Kidney (tissue), 14 donors: Measurements from ENCODE around the gene SLC44A3. TPM values are rescaled to one million over a fixed set of nuclear protein-coding genes. Genes with fewer than 3 reads are reported as not detected.
A peak's percentile ranks its signal among the peaks of the same experiment; 100 is the strongest.

Experiments
- DNase-seq, 5 donors: peaks; one replicate each; pipeline ENCODE4 v3.0.0-alpha.2; 2013 to 2020
- FAIRE-seq: peaks from 2 replicates; lab custom pipeline; 2012; peaks lifted over from hg19 to GRCh38; lab: Jason Lieb, UNC
- H3K27ac ChIP-seq, 2 donors: one replicate each; pipeline ENCODE4 v1.7.0; 2013; ENCODE audit warnings: low read depth in 2 of 2, low read length in 2 of 2, inconsistent platforms in 1 of 2
- H3K27me3 ChIP-seq: one replicate; pipeline ENCODE4 v1.7.1; 2013; ENCODE audit warnings: low read length, inconsistent platforms; ENCODE audit not compliant: control insufficient read depth, insufficient read depth
- H3K36me3 ChIP-seq, 3 donors: one replicate each; pipeline versions ENCODE4 v1.7.0 to v1.7.1; 2013; ENCODE audit warnings: low read length in 3 of 3, control low read depth in 1 of 3, inconsistent platforms in 1 of 3; ENCODE audit not compliant: insufficient read depth in 3 of 3, control insufficient read depth in 2 of 3
- H3K4me1 ChIP-seq, 3 donors: one replicate each; pipeline versions ENCODE4 v1.7.0 to v1.7.1; 2013; ENCODE audit warnings: low read length in 3 of 3, inconsistent platforms in 1 of 3, low read depth in 1 of 3; ENCODE audit not compliant: control insufficient read depth in 2 of 3, insufficient read depth in 2 of 3
- H3K4me3 ChIP-seq, 3 donors: one replicate each; pipeline versions ENCODE4 v1.7.0 to v1.8.1; 2013; ENCODE audit warnings: low read length in 3 of 3, control low read depth in 1 of 3, inconsistent platforms in 1 of 3
- H3K9ac ChIP-seq, 3 donors: one replicate each; pipeline versions ENCODE4 v1.7.0 to v1.7.1; 2013; ENCODE audit warnings: low read length in 3 of 3, control low read depth in 1 of 3, inconsistent platforms in 1 of 3
- H3K9me3 ChIP-seq, 3 donors: one replicate each; pipeline versions ENCODE4 v1.7.0 to v1.7.1; 2013; ENCODE audit warnings: low read length in 3 of 3, control low read depth in 1 of 3, inconsistent platforms in 1 of 3; ENCODE audit not compliant: control insufficient read depth in 2 of 3, insufficient read depth in 1 of 3
- CTCF ChIP-seq: IDR thresholded peaks from 3 replicates; pipeline ENCODE4 v1.5.1; 2012; ENCODE audit warnings: mild to moderate bottlenecking, moderate library complexity, borderline replicate concordance; ENCODE audit not compliant: insufficient read depth; ENCODE audit errors: extremely low read depth
- intact Hi-C: fragments of 100-400 bp; cut with DNase I; formaldehyde crosslinking; loops from one replicate; pipeline ENCODE4 v1.11.1; 2022
- polyA plus RNA-seq: library from polyadenylated mRNA; stranded (reverse); fragments of 350-450 nt; fragmentation: Illumina TruSeq; extraction: RNeasy Lipid Tissue Mini Kit (QIAGEN cat#74804); gene quantifications from one replicate; pipeline ENCODE4 v1.2.3, GENCODE V29; 2014; ENCODE audit warnings: low read depth, low replicate concordance; ENCODE audit not compliant: insufficient read depth
- total RNA-seq: library from RNA; stranded (reverse); fragmentation: NEBNext Ultra II Directional; extraction: Animal tissue kit (Norgen Biotek cat#: 25700); gene quantifications from one replicate; pipeline ENCODE4 v1.2.1, GENCODE V29; 2021
- donor health status: control.
- donor health status: control.
- donor health status: control.
- donor health status: control.
- donor health status: control.
- donor health status: DM: yes; HTN: yes; CAD: no.
- donor health status: Normal renal cell carcinoma (clear cell type).

The SLC44A3 gene
- total and polyA plus RNA-seq, 2 donors from 2014 or later: 35.2 to 49.6 TPM

- Histone ChIP-seq H3K36me3 (peaks cover 0 to 5% (median 3%) of the 10 kb centered on the region in 3 donors), H3K4me1 (peaks cover 3 to 40% (median 16%) of the 10 kb centered on the region in 3 donors), H3K4me3 (peak overlapping the region; percentile 62 to 82 (median 70)), H3K9me3 (no peaks in the 10 kb centered on the region), H3K27ac (peak overlapping the region; percentile 99), H3K27me3 (no peaks in the 10 kb centered on the region), H3K9ac (peak overlapping the region; percentile 30 to 92 (median 53))
- intact Hi-C loops: loop anchor here (10.0 kb wide), 1 partner anchor 63 kb away; no protein-coding TSS in a partner anchor
- no peak for TF ChIP-seq CTCF
- FAIRE-seq (no peak), DNase-seq (peak in 3 of 5 donors; percentile 71 to 87 (median 77))
These were observed 107.4 kb downstream of the SLC44A3 start for GRCh38 chr1:94927405-94928175.

GRCh38 chr1:94928293-94928939 lies 108.3 kb downstream of the SLC44A3 start:
- peak overlapping the region; percentile 99 for H3K27ac ChIP-seq
- H3K9ac ChIP-seq: peak overlapping the region in 2 of 3 donors; percentile 30 to 92
- H3K4me3 ChIP-seq: peak overlapping the region; percentile 3 to 82 (median 70)
- no peaks in the 10 kb centered on the region for H3K27me3 ChIP-seq
- DNase-seq (no peak), FAIRE-seq (no peak)
- TF ChIP-seq CTCF: no peak
- H3K36me3 ChIP-seq: peaks cover 0 to 5% (median 3%) of the 10 kb centered on the region in 3 donors
- H3K4me1 ChIP-seq: peaks cover 3 to 34% (median 13%) of the 10 kb centered on the region in 3 donors
- H3K9me3 ChIP-seq: no peaks in the 10 kb centered on the region
- intact Hi-C loops: loop anchor here (10.0 kb wide), 1 partner anchor 64 kb away; no protein-coding TSS in a partner anchor

- H3K27me3 ChIP-seq: no peaks in the 10 kb centered on the region
- H3K4me3 ChIP-seq: peak overlapping the region in 2 of 3 donors; percentile 70 to 82
- H3K9ac ChIP-seq: peak overlapping the region in 1 of 3 donors; percentile 67
- H3K36me3 ChIP-seq: no peaks in the 10 kb centered on the region
- peak overlapping the region in 1 of 2 donors; percentile 99 for H3K27ac ChIP-seq
- FAIRE-seq (no peak), DNase-seq (peak in 2 of 5 donors; percentile 25 to 62)
- no peaks in the 10 kb centered on the region for H3K9me3 ChIP-seq
- peaks cover 0 to 25% (median 8%) of the 10 kb centered on the region in 3 donors for H3K4me1 ChIP-seq
- intact Hi-C loops: loop anchor here (10.0 kb wide), 1 partner anchor 65 kb away; no protein-coding TSS in a partner anchor
- no peak for TF ChIP-seq CTCF
These were observed 109.4 kb downstream of the SLC44A3 start for GRCh38 chr1:94929351-94930217.
